GM18858 (cell line): ENCODE measurements around the gene SNX21.

Experiments used
- ATAC-seq: cut with Tn5 transposase; IDR thresholded peaks from one replicate; pipeline ENCODE4 v1.9.1; 2021; ENCODE audit not compliant: unreplicated experiment

SNX21 gene

GRCh38 chr20:45878076-45878761, 44.6 kb downstream of the SNX21 start:
- no peak for ATAC-seq

GRCh38 chr20:45880988-45881788, 47.6 kb downstream of the SNX21 start, which contains the start of gene ZSWIM1:
Gene ZSWIM1 (plus strand): TSS chr20:45881227. CDS start chr20:45882593, 1,366 bp downstream.
- ATAC-seq, result peak; percentile 94

DNA sequence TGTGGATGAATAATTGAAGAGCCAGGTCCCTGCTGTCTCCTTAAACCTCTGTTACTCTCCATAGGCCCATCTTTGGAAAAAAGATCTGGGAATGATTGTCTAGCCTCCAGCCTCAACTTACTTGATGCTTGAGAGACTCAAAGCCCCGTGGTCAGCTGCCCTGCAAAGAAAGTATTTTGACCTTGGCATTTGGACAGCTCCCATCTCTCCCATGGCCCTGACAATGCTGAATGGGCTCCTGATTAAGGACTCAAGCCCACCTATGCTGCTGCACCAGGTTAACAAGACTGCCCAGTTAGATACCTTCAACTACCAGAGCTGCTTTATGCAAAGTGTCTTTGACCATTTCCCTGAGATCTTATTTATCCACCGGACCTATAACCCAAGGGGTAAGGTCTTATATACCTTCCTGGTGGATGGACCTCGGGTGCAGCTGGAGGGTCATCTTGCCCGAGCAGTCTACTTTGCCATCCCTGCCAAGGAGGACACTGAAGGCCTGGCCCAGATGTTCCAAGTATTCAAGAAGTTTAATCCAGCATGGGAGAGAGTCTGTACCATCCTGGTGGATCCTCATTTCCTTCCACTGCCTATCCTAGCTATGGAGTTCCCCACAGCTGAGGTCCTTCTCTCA, 49.0 kb downstream of the SNX21 start:
- ATAC-seq, result no peak

DNA sequence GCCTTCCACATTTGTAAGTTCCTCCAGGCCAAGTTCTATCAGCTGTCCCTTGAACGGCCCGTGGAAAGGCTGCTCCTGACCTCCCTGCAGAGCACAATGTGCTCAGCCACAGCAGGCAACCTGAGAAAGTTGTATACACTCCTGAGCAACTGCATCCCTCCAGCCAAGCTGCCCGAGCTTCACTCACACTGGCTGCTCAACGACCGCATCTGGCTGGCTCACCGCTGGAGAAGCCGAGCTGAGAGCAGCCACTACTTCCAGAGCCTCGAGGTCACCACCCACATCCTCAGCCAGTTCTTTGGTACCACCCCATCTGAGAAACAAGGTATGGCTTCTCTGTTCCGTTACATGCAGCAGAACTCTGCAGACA, 49.5 kb downstream of the SNX21 start:
- no peak for ATAC-seq

GRCh38 chr20:45886590-45887345, 53.2 kb downstream of the SNX21 start:
- no peak for ATAC-seq

DNA sequence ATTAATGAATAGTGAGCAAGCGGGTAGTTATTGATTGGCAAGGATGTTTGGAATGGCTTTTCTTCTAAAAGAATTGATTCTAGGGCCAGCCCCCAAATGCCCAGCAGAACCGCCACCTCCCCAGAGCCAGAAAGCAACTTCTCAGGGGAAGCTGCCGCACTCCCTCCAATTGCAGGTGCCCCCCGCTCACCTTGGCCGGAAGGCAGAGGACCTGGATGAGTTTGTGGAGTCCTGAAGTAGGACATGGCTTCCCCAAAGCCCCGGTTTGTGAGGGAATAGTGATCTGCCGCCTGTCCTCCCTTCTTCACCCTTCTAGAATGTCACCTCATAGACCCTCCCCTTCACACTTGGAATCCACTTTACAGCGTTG, 53.7 kb downstream of the SNX21 start, which contains the start of gene SPATA25:
Gene SPATA25, minus strand, starts transcription at position 277 of the 370 bp plus-strand sequence. Its CDS starts 32 bp downstream, at position 245.
- no peak for ATAC-seq

DNA sequence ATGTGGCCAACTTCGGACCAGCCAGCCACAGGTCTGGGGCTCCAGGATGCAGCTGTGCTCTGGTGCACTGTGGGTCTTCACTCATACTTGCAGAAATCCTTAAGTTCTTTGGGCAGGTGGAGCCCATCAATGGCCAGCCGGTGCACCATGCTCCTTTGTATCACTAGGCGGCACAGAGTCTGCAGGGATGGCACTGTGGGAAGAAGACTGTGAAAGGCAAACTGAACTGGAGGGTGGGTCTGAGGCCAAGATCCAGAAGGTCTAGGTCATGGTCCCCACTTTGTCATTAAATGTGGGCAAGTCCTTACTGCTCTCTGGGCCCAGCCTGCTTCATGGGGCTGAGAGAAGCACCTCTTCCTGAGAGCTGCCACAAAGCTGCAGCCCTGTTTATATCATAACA, 55.1 kb downstream of the SNX21 start:
- no peak for ATAC-seq

- no peak for ATAC-seq
These were observed 56.7 kb downstream of the SNX21 start for GRCh38 chr20:45890077-45890984.

DNA sequence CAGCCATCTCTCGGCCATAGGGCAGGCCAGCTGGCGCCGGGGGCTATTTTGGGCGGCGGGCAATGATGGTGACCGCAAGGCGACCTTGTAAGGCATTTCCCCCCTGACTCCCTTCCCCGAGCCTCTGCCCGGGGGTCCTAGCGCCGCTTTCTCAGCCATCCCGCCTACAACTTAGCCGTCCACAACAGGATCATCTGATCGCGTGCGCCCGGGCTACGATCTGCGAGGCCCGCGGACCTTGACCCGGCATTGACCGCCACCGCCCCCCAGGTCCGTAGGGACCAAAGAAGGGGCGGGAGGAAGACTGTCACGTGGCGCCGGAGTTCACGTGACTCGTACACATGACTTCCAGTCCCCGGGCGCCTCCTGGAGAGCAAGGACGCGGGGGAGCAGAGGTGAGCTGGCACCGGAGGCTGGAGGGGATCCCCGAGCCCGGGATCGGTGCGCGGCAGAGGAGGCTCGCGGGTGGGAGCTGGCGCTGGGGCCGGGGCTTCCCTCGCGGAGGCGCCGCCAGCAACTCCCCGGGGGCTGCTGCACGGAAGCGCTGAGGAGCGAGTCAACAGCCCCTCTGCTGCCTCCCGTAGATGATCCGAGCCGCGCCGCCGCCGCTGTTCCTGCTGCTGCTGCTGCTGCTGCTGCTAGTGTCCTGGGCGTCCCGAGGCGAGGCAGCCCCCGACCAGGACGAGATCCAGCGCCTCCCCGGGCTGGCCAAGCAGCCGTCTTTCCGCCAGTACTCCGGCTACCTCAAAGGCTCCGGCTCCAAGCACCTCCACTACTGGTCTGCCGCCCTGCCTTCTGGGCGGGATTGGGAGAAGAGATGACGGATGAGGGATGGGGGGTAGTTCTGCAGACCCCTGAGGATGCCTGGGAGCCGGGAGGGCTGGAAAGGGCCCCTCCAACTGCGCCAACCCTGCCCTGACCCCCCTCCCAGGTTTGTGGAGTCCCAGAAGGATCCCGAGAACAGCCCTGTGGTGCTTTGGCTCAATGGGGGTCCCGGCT, 57.7 kb downstream of the SNX21 start, which contains the start of the genes CTSA and NEURL2:
Gene CTSA, plus strand, starts transcription at position 351 of the 999 bp plus-strand sequence. Its CDS starts 234 bp downstream, at position 585.
Gene NEURL2, minus strand, starts transcription at position 224 of the 999 bp plus-strand sequence. Its CDS starts 217 bp downstream, at position 7.
- peak; percentile 62 for ATAC-seq

DNA sequence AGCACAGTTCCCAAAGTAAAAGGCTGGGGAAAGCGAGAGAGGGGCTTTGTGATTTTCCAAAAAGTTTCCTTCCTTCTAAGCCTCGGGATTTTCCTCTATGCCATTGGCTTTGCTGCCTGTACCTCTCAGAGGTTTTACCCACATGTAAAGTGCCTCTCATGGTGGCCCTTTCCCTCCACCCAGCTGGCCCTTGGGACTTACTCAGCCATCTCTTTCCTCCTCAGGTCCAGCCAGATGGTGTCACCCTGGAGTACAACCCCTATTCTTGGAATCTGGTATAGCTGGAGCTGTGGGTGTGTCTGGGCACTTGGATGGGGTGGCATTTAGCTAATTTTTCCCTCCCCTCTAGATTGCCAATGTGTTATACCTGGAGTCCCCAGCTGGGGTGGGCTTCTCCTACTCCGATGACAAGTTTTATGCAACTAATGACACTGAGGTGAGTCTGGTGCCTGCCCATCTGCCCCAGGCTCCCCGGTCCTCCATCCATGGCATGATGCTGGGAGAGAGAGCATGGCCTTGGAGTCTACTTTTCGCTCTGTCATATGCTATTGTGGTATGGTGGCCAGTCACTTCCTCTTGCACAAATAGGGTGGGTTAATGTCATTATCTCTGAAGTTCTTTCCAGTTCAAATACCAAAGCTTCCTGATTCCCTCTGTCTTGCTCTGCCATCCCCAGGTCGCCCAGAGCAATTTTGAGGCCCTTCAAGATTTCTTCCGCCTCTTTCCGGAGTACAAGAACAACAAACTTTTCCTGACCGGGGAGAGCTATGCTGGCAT, 58.6 kb downstream of the SNX21 start:
- ATAC-seq, result no peak
